Measurements from ENCODE around the gene MAST4.

MAST4 gene

DNA sequence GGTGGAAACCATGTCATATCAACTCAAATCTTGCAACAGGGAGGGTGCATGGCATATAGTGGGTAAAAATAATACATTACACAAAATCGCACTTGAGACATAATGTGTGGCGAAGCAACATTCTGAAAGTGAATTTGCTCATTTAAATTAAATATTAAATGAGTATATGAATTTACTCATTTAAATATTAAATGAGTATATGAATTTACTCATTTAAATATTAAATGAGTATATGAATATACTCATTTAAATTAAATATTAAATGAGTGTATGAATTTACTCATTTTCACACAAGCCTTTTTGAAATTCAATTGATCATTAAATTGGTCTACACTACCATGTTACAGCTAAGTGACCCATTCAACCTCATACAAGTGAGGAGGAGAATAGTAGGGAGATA, 10.5 kb downstream of the MAST4 start:
- no peak for DNase-seq

GRCh38 chr5:66608501-66608900, 12.3 kb downstream of the MAST4 start:
- no peak for DNase-seq

DNA sequence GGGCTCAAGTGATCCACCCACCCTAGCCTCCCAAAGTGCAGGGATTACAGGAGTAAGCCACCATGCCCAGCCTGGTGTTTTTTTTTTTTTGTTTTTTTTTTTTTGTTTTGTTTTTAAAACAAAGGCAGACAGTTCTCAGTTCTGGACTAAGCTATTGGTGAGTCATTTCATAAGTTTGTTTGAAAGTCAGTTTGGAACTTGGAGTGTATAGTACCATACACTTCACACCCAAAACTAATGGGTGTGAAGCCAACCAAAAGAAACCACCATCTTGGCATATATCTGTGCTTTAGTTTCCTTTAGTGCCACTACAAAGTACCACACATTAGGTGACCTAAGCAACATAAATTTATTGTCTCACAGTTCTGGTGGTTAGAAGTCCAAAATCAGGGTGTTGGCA, 13.4 kb downstream of the MAST4 start:
- no peak for DNase-seq

- DNase-seq: no peak
These were observed 16.0 kb downstream of the MAST4 start for GRCh38 chr5:66612226-66612625.

DNA sequence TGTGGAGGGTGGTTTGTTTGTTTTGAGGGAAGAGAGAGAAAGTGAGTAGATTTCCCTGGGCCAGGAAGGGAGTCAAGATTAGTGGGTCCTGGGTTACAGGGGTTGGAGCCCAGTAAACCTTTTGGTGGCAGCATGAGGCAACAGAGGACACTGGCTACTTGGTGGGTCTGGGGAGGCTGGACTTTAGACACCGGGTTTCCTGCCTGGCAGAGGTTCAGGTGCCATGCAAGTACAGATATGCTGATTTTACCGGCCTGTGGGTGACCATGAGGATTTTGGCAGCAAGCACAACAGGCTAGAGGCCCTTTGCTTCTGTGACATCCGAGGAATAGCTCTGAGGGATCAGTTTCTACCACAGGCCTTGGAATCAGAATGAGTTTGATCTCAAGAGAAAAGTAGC, 18.9 kb downstream of the MAST4 start:
- DNase-seq: no peak

GRCh38 chr5:66615894-66616293, 19.7 kb downstream of the MAST4 start:
- no peak for DNase-seq

GRCh38 chr5:66616520-66617225, 20.5 kb downstream of the MAST4 start:
- DNase-seq: no peak

DNA sequence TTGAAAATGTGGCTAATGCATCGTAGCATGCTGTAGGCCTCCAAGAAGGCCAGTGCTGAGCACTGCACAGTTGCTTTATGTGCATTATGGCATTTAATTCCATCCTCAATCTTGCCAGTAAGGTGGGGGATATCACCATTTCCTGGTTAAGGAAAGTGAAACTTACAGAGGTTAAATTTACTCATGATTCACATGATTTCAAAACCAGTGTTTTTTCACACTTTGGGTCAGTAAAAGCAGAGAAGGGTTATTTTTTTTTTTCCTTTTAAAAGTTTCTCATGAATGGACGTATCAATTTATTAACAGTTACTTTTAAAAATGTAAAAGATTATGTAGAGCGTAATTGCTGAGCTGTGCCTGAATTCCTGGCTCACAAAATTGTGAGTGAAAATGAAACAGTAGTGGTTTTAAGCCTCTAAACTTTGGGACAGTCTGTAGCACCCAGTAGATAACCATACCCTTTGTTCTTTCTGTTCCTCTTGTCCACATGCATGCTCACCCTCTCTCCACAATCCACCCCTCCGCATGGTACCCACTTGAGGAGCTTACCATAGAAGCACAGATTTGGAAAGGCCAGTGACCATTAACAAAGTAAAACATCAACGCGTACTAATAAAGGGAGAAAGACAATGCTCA, 21.2 kb downstream of the MAST4 start:
- DNase-seq: no peak

GRCh38 chr5:66617991-66618768, 22.0 kb downstream of the MAST4 start:
- no peak for DNase-seq

- DNase-seq: no peak
These were observed 24.5 kb downstream of the MAST4 start for GRCh38 chr5:66620711-66621110.

DNA sequence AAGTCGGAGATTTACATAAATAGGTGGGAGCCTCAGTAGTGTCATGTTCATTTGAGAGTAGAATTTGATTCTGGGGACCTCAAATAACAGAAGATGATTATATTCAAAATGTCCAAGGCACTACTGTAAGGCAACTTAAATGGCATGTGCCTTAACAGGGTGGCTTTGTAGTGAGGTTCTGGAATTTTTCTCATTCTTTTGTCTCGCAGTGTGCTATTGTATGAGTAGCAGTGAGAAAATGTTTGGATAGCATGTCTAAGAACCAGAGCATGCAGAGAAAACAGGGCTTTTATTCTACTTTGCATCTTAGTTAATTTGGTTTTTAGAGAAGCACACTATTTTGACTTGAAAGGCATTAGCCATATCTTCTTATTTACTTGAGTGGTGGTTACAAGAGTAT, 25.0 kb downstream of the MAST4 start:
- no peak for DNase-seq

- DNase-seq: no peak
These were observed 25.5 kb downstream of the MAST4 start for GRCh38 chr5:66621736-66622135.

DNA sequence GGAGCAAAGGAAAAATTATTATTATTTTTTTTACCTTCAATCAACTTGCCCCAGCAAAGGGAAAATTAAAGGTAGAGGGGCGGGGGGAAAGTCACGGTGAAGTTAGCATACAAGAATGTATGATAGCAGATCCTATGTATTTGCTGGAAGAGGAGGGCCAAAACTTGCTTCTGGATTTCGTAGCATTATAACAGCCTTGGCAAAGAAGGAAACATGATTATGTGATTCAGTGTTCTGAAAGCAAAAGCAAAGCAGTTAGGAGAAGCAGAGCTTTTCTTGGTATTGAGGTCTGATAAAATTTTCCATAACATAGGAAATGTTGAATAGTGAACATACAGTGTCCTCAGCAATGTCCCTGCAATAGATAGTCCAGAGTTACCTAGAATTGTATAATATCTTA, 32.4 kb downstream of the MAST4 start:
- DNase-seq: no peak

GRCh38 chr5:66629446-66629845, 33.3 kb downstream of the MAST4 start:
- no peak for DNase-seq

- no peak for DNase-seq
These were observed 37.6 kb downstream of the MAST4 start for GRCh38 chr5:66633754-66634153.

DNA sequence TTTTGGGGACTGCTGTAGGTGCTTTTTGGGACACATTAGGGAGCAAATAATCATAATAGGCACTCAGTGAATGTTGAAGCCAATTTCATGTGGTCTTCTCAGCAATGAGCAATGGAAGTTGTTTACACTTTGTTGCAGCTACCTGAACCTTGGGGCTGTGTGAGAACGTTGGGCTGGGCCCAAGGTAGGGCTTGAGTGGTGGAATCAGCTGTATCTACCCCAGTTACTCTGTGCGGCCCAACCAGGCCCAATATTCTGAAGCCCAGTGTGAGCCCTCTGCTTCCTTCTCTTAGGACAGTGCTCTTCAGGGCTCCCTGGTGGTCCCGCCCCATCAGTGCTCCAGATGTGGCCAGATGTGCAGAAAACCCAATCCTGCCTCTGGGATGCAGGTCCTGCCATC, 38.4 kb downstream of the MAST4 start:
- no peak for DNase-seq

DNA sequence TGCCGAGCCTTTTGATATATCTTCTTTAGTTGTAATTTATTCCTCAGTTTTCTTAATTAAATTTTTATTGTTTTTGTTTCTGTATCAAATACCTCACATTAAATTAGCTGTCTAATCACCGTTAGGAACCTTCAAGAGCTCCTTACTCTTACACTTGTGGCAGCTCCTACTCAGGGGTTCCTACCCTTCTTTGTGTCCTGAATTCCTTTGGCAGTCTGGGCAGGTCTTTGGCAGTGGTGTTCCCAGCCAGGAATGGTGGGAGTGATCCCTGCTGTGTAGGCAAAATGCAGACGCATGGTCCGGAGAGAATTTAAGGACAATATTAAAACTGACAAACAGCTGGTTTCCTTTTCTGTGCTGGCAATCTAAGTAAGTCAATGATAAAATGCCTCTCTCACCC, 41.8 kb downstream of the MAST4 start:
- DNase-seq: no peak

- no peak for DNase-seq
These were observed 42.8 kb downstream of the MAST4 start for GRCh38 chr5:66639037-66639436.

GRCh38 chr5:66642538-66642937, 46.3 kb downstream of the MAST4 start:
- DNase-seq: no peak

DNA sequence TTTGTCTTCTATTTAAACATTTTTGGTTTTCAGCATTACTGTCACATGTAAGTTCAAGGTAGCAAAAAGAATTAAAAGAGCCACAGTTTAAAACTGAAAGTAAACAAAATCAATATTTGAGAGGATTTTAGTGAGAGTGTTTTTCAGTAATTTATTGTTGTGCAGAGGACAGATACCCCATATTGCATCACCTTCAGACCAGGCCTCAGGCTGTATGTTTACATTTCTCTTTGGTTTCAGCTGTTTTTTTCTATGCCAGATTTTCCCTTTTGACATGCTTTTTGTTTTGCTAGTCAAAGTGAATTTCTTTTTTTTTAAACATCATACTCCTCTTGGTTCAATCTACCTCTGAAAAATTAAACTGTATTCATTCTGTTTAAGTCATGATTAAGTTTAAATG, 47.2 kb downstream of the MAST4 start:
- DNase-seq: no peak

GRCh38 chr5:66644111-66644510, 47.9 kb downstream of the MAST4 start:
- no peak for DNase-seq

DNA sequence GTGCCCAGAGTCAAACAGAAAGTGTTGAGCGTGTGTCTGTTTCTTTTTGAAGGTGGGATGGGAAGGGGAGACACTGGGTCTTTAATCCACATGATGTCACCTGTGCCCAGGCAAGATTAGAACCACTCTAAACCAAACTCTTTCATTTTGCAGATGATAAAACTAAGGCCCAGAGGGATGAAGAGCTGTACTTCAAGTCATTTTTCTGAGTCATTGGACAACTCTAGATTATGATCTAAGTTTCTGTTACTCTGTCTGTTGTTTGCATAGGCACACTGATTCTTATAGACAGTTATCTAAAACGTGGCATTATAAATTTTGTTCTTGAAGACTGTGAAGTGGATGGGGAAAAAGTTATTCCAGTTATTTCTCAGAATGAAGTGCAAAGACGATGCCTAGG, 48.8 kb downstream of the MAST4 start:
- no peak for DNase-seq

DNA sequence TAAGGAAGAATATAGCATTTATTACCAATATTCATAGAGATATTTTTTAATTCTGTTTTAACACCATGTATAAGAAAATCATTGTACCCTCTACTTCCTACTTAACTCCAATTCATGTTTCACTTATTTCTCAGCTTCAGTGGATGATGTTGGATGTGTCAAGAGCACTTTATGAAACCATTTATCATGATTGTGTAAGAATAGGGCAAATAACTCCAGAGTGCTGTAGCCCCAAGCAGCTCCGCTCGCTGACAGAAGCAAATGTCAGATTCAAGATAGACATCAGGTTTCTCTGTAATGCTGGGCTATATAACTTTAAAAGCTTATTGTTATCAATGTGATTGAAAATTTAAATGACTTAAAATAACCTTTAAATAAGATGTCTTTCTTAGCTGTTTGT, 50.4 kb downstream of the MAST4 start:
- DNase-seq: no peak

GRCh38 chr5:66647146-66647856, 51.1 kb downstream of the MAST4 start:
- DNase-seq: no peak
